Neural cell (in vitro differentiated cells): ENCODE measurements around the gene DNAJC11. TPM values are rescaled to one million over a fixed set of nuclear protein-coding genes. Genes with fewer than 3 reads are reported as not detected.

Experiments used
- H2AFZ ChIP-seq: fragments of 200-600, 300-800 bp; sonication (generic), shearing (Covaris generic); 2 replicates; pipeline ENCODE4 v1.6.0; 2014; ENCODE audit warnings: low read depth, mild to moderate bottlenecking, antibody characterized with exemption, low read length, moderate library complexity
- H3F3A ChIP-seq: fragments of 200-600 bp; shearing (Covaris generic); 2 replicates; pipeline ENCODE4 v1.6.1; 2016; ENCODE audit warnings: mild to moderate bottlenecking, moderate library complexity, mixed read lengths, antibody characterized with exemption, low read length; ENCODE audit not compliant: insufficient read depth, poor library complexity, severe bottlenecking
- H3K27ac ChIP-seq: fragments of 200-600, 300-800 bp; sonication (generic), shearing (Covaris generic); 2 replicates; pipeline ENCODE4 v1.5.1; 2014; ENCODE audit warnings: mild to moderate bottlenecking, low read length, moderate library complexity
- H3K27me3 ChIP-seq: fragments of 300-800, 200-600 bp; sonication (generic), shearing (Covaris generic); 2 replicates; pipeline ENCODE4 v1.6.0; 2014; ENCODE audit warnings: mild to moderate bottlenecking, low read depth, low read length, moderate library complexity; ENCODE audit not compliant: insufficient read depth
- H3K36me3 ChIP-seq: fragments of 300-800, 200-600 bp; sonication (generic), shearing (Covaris generic); 2 replicates; pipeline ENCODE4 v1.5.1; 2014; ENCODE audit warnings: mild to moderate bottlenecking, antibody characterized with exemption, low read length, moderate library complexity; ENCODE audit not compliant: insufficient read depth
- H3K4me2 ChIP-seq: fragments of 300-800, 200-600 bp; sonication (generic), shearing (Covaris generic); 2 replicates; pipeline ENCODE4 v1.6.0; 2014; ENCODE audit warnings: mild to moderate bottlenecking, low read length
- H3K4me3 ChIP-seq: fragments of 300-800, 200-600 bp; sonication (generic), shearing (Covaris generic); 2 replicates; pipeline ENCODE4 v1.5.1; 2014; ENCODE audit warnings: mild to moderate bottlenecking, low read length, moderate library complexity
- H3K79me2 ChIP-seq: fragments of 200-600 bp; shearing (Covaris generic); replicated peaks from 2 replicates; pipeline ENCODE4 v1.6.0; 2014; ENCODE audit warnings: mild to moderate bottlenecking, low read length, moderate library complexity; ENCODE audit not compliant: insufficient read depth
- H3K9ac ChIP-seq: fragments of 300-800, 200-600 bp; sonication (generic), shearing (Covaris generic); 2 replicates; pipeline ENCODE4 v1.6.1; 2016; ENCODE audit warnings: mild to moderate bottlenecking, low read length, mixed read lengths
- H3K9me2 ChIP-seq: fragments of 200-600 bp; shearing (Covaris generic); 2 replicates; pipeline ENCODE4 v1.6.1; 2016; ENCODE audit warnings: mild to moderate bottlenecking, low read length, mixed read lengths; ENCODE audit not compliant: insufficient read depth
- H3K9me3 ChIP-seq: fragments of 200-600, 300-800 bp; sonication (generic), shearing (Covaris generic); 2 replicates; pipeline ENCODE4 v1.6.1; 2016; ENCODE audit warnings: mild to moderate bottlenecking, mixed run types, low read length, moderate library complexity, mixed read lengths
- H4K20me1 ChIP-seq: fragments of 200-600 bp; shearing (Covaris generic); 2 replicates; pipeline ENCODE4 v1.6.1; 2016; ENCODE audit warnings: mild to moderate bottlenecking, mixed run types; ENCODE audit not compliant: insufficient read depth
- EP300 ChIP-seq: fragments of 450-650 bp; conservative IDR thresholded peaks from 2 replicates; pipeline ENCODE4 v1.6.1; 2014; ENCODE audit warnings: antibody characterized with exemption, mild to moderate bottlenecking, moderate library complexity; ENCODE audit not compliant: poor library complexity, severe bottlenecking
- EZH2 ChIP-seq: fragments of 200-600, 300-800 bp; shearing (Covaris generic), sonication (generic); IDR thresholded peaks from 2 replicates; pipeline ENCODE4 v1.6.1; 2014; ENCODE audit warnings: antibody characterized with exemption, low read length, borderline replicate concordance, mild to moderate bottlenecking; ENCODE audit not compliant: insufficient read depth, poor library complexity, severe bottlenecking
- MXI1 ChIP-seq: fragments of 450-650 bp; conservative IDR thresholded peaks from 2 replicates; pipeline ENCODE4 v1.6.1; 2014; ENCODE audit warnings: antibody characterized with exemption, mild to moderate bottlenecking; ENCODE audit not compliant: poor library complexity, severe bottlenecking
- POLR2AphosphoS5 ChIP-seq: IDR thresholded peaks from 2 replicates; pipeline ENCODE4 v1.6.1; 2012
- RAD21 ChIP-seq: fragments of 450-650 bp; conservative IDR thresholded peaks from 2 replicates; pipeline ENCODE4 v1.6.1; 2014; ENCODE audit warnings: antibody characterized with exemption, mild to moderate bottlenecking, moderate library complexity
- SMC3 ChIP-seq: fragments of 450-650 bp; conservative IDR thresholded peaks from 2 replicates; pipeline ENCODE4 v1.6.1; 2014; ENCODE audit warnings: antibody characterized with exemption, mild to moderate bottlenecking, moderate library complexity; ENCODE audit not compliant: poor library complexity
- TAF1 ChIP-seq: IDR thresholded peaks from 2 replicates; pipeline ENCODE4 v1.6.1; 2012; ENCODE audit warnings: low read depth
- polyA plus RNA-seq: library from polyadenylated mRNA; depleted of rRNA; stranded (reverse); fragments of >200 nt; gene quantifications from 2 replicates; pipeline ENCODE4 v1.2.3, GENCODE V29; 2014
- TF ChIP-seq, protein P1 (sequence below): IDR thresholded peaks from 2 replicates; pipeline ENCODE4 v1.6.1; 2012; ENCODE audit warnings: borderline replicate concordance
- TF ChIP-seq, protein P2 (sequence below): fragments of 450-650 bp; IDR thresholded peaks from 2 replicates; pipeline ENCODE4 v1.5.1; 2014; ENCODE audit warnings: antibody characterized with exemption, mild to moderate bottlenecking, moderate library complexity; ENCODE audit not compliant: poor library complexity, severe bottlenecking

DNAJC11 gene
- polyA plus RNA-seq, 1 donor from 2014 or later, result 28.6 TPM

DNA sequence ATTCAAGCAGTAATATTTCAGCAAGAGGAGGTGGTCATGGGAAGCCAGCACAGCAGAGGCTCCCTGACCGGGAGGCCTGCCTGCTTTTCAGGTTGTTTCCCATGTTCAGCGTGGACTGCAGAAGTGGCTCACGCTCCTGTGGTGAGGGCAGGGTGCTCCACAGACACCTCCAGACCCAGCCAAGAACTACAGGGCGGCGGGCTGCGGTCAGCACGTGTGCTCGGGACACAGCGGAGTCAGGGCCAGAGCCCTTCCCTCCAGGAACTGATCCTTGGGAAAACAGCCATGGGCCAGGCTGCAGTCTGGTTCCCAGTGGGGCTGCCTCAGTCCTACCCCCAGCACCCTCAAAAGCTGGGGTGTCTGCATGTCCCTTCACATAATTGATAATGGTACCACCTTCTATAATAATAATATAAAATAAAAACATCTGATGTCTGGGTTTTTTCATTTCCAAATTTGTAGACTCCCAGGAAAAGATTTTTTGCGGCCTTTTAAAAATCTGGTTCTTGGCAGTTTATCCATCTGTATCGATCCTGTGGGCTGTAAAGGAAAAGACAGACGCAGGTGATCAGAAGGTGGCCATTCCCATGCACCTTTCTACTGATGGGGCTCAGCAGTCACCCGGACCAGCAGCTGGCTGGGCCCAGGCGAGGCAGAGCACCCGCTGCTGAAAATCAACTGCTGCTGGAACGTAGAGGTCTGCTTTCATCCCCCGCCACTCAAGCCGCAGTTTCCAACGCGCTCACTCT, 66.3 kb downstream of the DNAJC11 start:
- TF ChIP-seq EP300 (no peak), EZH2 (no peak), MXI1 (no peak), POLR2AphosphoS5 (no peak), TAF1 (no peak), RAD21 (no peak), SMC3 (no peak)
- TF ChIP-seq, protein P1, sequence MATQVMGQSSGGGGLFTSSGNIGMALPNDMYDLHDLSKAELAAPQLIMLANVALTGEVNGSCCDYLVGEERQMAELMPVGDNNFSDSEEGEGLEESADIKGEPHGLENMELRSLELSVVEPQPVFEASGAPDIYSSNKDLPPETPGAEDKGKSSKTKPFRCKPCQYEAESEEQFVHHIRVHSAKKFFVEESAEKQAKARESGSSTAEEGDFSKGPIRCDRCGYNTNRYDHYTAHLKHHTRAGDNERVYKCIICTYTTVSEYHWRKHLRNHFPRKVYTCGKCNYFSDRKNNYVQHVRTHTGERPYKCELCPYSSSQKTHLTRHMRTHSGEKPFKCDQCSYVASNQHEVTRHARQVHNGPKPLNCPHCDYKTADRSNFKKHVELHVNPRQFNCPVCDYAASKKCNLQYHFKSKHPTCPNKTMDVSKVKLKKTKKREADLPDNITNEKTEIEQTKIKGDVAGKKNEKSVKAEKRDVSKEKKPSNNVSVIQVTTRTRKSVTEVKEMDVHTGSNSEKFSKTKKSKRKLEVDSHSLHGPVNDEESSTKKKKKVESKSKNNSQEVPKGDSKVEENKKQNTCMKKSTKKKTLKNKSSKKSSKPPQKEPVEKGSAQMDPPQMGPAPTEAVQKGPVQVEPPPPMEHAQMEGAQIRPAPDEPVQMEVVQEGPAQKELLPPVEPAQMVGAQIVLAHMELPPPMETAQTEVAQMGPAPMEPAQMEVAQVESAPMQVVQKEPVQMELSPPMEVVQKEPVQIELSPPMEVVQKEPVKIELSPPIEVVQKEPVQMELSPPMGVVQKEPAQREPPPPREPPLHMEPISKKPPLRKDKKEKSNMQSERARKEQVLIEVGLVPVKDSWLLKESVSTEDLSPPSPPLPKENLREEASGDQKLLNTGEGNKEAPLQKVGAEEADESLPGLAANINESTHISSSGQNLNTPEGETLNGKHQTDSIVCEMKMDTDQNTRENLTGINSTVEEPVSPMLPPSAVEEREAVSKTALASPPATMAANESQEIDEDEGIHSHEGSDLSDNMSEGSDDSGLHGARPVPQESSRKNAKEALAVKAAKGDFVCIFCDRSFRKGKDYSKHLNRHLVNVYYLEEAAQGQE, result no peak
- TF ChIP-seq, protein P2, sequence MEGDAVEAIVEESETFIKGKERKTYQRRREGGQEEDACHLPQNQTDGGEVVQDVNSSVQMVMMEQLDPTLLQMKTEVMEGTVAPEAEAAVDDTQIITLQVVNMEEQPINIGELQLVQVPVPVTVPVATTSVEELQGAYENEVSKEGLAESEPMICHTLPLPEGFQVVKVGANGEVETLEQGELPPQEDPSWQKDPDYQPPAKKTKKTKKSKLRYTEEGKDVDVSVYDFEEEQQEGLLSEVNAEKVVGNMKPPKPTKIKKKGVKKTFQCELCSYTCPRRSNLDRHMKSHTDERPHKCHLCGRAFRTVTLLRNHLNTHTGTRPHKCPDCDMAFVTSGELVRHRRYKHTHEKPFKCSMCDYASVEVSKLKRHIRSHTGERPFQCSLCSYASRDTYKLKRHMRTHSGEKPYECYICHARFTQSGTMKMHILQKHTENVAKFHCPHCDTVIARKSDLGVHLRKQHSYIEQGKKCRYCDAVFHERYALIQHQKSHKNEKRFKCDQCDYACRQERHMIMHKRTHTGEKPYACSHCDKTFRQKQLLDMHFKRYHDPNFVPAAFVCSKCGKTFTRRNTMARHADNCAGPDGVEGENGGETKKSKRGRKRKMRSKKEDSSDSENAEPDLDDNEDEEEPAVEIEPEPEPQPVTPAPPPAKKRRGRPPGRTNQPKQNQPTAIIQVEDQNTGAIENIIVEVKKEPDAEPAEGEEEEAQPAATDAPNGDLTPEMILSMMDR, result no peak
- no peaks in the 10 kb centered on the region for H4K20me1 ChIP-seq
- no peak overlapping the region for H3K27ac ChIP-seq
- no peak overlapping the region for H2AFZ ChIP-seq
- H3K36me3 ChIP-seq, result no peaks in the 10 kb centered on the region
- H3K9me2 ChIP-seq, result no peaks in the 10 kb centered on the region
- no peaks in the 10 kb centered on the region for H3K9me3 ChIP-seq
- H3K27me3 ChIP-seq, result no peaks in the 10 kb centered on the region
- no peak overlapping the region for H3K9ac ChIP-seq
- no peak overlapping the region for H3K4me3 ChIP-seq
- no peaks in the 10 kb centered on the region for H3F3A ChIP-seq
- no peaks in the 10 kb centered on the region for H3K79me2 ChIP-seq
- no peak overlapping the region for H3K4me2 ChIP-seq

DNA sequence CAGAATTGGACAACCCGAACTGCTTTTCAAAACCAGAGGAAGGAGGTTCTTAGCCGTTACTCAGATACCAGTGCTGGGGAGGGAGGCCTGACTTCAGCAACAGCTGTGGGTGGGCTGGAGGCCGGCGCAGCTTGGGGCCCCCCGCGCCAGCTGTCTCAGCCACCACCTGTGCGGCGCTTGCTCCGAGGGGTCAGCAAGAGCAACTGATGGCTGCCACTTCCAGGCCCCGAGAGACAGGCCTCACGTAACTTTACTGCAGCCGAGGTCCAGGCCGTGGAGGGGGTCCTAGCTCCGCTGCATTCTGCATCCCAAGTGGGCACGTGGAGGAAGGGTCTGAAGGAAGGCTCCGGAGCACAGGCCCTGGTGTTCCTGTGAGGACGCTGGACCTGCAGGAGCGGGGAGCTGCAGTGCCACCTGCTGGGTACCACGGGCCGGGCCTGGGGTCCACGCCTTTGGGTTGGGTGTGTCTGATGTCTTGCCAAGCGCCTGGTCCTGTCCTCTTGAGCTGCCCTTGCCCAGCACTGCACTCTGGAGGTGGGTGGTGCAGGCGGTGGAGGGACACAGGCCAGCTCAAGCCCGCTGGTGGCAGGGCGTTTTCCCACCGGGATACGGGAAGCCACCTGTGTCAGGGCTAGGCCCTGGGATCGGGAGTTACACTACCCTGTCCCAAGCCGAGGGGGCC, 67.1 kb downstream of the DNAJC11 start:
- Histone ChIP-seq H3K79me2 (no peaks in the 10 kb centered on the region), H3K9me3 (no peaks in the 10 kb centered on the region), H3K4me3 (no peak overlapping the region), H3K27ac (no peak overlapping the region), H2AFZ (no peak overlapping the region), H3K27me3 (no peaks in the 10 kb centered on the region), H3F3A (no peaks in the 10 kb centered on the region), H4K20me1 (no peaks in the 10 kb centered on the region), H3K9me2 (no peaks in the 10 kb centered on the region), H3K9ac (no peak overlapping the region), H3K4me2 (no peak overlapping the region), H3K36me3 (no peaks in the 10 kb centered on the region)
- TF ChIP-seq, protein P2, result peak; percentile 28
- no peak for TF ChIP-seq EZH2
